Ovary (tissue), 9 donors: ENCODE data around the gene YWHAQ. TPM values are rescaled to one million over a fixed set of nuclear protein-coding genes. Genes with fewer than 3 reads are reported as not detected.
"Not testable (repeated sequence)": the region's sequence is repeated elsewhere in the genome, so short reads cannot be mapped to it uniquely, and the experiment has no call there.

Experiments used
- DNase-seq, 5 donors: peaks; one replicate each; pipeline ENCODE4 v3.0.0-alpha.2; 2019 to 2020
- H3K27ac ChIP-seq, 2 donors: fragments of 200-600 bp; one replicate each; pipeline versions ENCODE4 v1.5.1 to v1.8.0; 2019 to 2022
- H3K27me3 ChIP-seq: fragments of 200-600 bp; one replicate; pipeline ENCODE4 v1.8.0; 2022
- H3K36me3 ChIP-seq: fragments of 200-600 bp; sonication (generic); one replicate; pipeline ENCODE4 v1.5.1; 2019
- H3K4me1 ChIP-seq: one replicate; pipeline ENCODE4 v1.8.1; 2013; ENCODE audit warnings: mild to moderate bottlenecking, moderate library complexity; ENCODE audit not compliant: insufficient read depth
- H3K4me3 ChIP-seq: fragments of 200-600 bp; sonication (generic); one replicate; pipeline ENCODE4 v1.5.1; 2017
- H3K9me3 ChIP-seq, 2 donors: fragments of 200-600 bp in 1 of 2; sonication (generic) in 1 of 2; one replicate each; pipeline versions ENCODE4 v1.5.1 to v1.8.1; 2013 to 2019; ENCODE audit warnings: mild to moderate bottlenecking in 1 of 2, moderate library complexity in 1 of 2
- EP300 ChIP-seq: sonication (generic); formaldehyde crosslinking; IDR thresholded peaks from one replicate; pipeline ENCODE4 v1.6.1; 2017; ENCODE audit warnings: antibody characterized with exemption
- POLR2A ChIP-seq: fragments of 450-650 bp; IDR thresholded peaks from one replicate; pipeline ENCODE4 v1.6.1; 2017; ENCODE audit warnings: antibody characterized with exemption, mild to moderate bottlenecking, moderate library complexity
- WGBS, 3 donors: extraction: QIAGEN DNeasy Blood & Tissue Kit in 1 of 3; methylation state at CpG; one replicate each; pipeline versions ENCODE4 v1.1.5 to v1.1.7; 2013 to 2017; 5-methylcytosine and 5-hydroxymethylcytosine counted together
- intact Hi-C, 4 donors: fragments of 100-400 bp; cut with DNase I; formaldehyde crosslinking; loops; one replicate each; pipeline versions ENCODE4 v1.11.0 to v1.15.1; 2022 to 2023
- polyA plus RNA-seq, 2 donors: library from polyadenylated mRNA; stranded (reverse); fragments of 200-250 nt in 1 of 2; fragments of 350-450 nt in 1 of 2; fragmentation: Illumina TruSeq in 1 of 2; extraction: RNeasy Lipid Tissue Mini Kit (QIAGEN cat#74804) in 1 of 2; gene quantifications; one replicate each; pipeline ENCODE4 v1.2.3, GENCODE V29; 2013 to 2014
- total RNA-seq, 7 donors: library from RNA; depleted of rRNA in 2 of 7; stranded (reverse); fragments of >200 nt in 2 of 7; fragmentation: NEBNext Ultra II Directional in 3 of 7; extraction: Animal tissue kit (Norgen Biotek cat#: 25700) in 3 of 7; gene quantifications; one replicate each; pipeline versions ENCODE4 v1.1.0 to v1.2.4, GENCODE V29; 2016 to 2023
- TF ChIP-seq, protein P1 (sequence below), 3 donors: fragments of 450-650 bp in 2 of 3; fragments of 200-600 bp in 1 of 3; IDR thresholded peaks; one replicate each; pipeline versions ENCODE4 v1.5.1 to v1.8.0; 2016 to 2022; ENCODE audit warnings: antibody characterized with exemption in 3 of 3, mild to moderate bottlenecking in 1 of 3
- donor health status: DM: no; HTN: no; CAD: no; lungs with moderate emphysema.
- donor health status: DM: no; HTN: no; CAD: no.
- donor health status: Bipolar disorder and iron deficiency.
- donor health status: DM: yes; HTN: yes; CAD: no.
- donor health status: DM: no; HTN: no; CAD: no.
- donor health status: DM: yes; HTN: yes; CAD: no.

YWHAQ gene
- total and polyA plus RNA-seq, 9 donors: 156 to 386 (median 241) TPM

DNA sequence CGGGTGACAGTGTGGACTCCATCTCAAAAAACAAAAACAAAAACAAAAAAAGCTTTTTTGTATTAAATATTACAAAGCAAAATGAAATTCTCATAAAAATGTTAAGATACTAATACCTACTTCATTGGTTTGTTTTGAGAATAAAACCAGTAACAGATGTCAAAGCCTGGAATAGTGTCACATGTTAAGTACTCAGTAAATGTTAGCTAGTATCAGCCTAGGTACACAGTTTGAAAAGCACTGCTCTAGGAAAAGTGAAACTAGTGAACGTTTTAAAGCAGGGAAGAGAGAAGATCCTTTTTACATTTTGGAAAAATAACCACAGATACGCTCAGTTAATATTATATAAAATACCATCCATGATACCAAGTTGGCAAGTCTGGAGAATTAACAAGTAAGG lies 38.1 kb downstream of the YWHAQ start:
- Histone ChIP-seq H3K9me3 (no peaks in the 10 kb centered on the region), H3K27ac (no peak overlapping the region), H3K4me1 (peaks cover 8% of the 10 kb centered on the region), H3K36me3 (no peaks in the 10 kb centered on the region), H3K4me3 (no peak overlapping the region), H3K27me3 (no peaks in the 10 kb centered on the region)
- WGBS, 3 donors: 53 to 60% (median 58%) methylated on average over 3 of the region's 3 CpGs
- intact Hi-C loops: no loop called here
- DNase-seq: no peak
- no peak for TF ChIP-seq EP300

- intact Hi-C loops: no loop called here
- TF ChIP-seq POLR2A (no peak), EP300 (no peak)
- TF ChIP-seq, protein P1, sequence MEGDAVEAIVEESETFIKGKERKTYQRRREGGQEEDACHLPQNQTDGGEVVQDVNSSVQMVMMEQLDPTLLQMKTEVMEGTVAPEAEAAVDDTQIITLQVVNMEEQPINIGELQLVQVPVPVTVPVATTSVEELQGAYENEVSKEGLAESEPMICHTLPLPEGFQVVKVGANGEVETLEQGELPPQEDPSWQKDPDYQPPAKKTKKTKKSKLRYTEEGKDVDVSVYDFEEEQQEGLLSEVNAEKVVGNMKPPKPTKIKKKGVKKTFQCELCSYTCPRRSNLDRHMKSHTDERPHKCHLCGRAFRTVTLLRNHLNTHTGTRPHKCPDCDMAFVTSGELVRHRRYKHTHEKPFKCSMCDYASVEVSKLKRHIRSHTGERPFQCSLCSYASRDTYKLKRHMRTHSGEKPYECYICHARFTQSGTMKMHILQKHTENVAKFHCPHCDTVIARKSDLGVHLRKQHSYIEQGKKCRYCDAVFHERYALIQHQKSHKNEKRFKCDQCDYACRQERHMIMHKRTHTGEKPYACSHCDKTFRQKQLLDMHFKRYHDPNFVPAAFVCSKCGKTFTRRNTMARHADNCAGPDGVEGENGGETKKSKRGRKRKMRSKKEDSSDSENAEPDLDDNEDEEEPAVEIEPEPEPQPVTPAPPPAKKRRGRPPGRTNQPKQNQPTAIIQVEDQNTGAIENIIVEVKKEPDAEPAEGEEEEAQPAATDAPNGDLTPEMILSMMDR (IDR thresholded peaks at IDR 0.05): no peak
- no peaks in the 10 kb centered on the region for H3K9me3 ChIP-seq
- H3K4me1 ChIP-seq: peaks cover 8% of the 10 kb centered on the region
- 81 to 91% (median 81%) methylated on average over 3 of the region's 3 CpGs for WGBS, 3 donors
- H3K4me3 ChIP-seq: no peak overlapping the region
- no peaks in the 10 kb centered on the region for H3K27me3 ChIP-seq
- no peaks in the 10 kb centered on the region for H3K36me3 ChIP-seq
- no peak overlapping the region for H3K27ac ChIP-seq
- DNase-seq: no peak
Observed at GRCh38 chr2:9590641-9591040, 40.2 kb downstream of the YWHAQ start.

GRCh38 chr2:9586465-9586864 lies 44.3 kb downstream of the YWHAQ start:
- TF ChIP-seq EP300 (no peak), POLR2A (no peak)
- TF ChIP-seq, protein P1 (IDR thresholded peaks at IDR 0.05): no peak
- intact Hi-C loops: no loop called here
- Histone ChIP-seq H3K9me3 (no peaks in the 10 kb centered on the region), H3K4me1 (no peaks in the 10 kb centered on the region), H3K4me3 (no peak overlapping the region), H3K27me3 (no peaks in the 10 kb centered on the region), H3K27ac (no peak overlapping the region), H3K36me3 (no peaks in the 10 kb centered on the region)
- DNase-seq: no peak
- WGBS, 3 donors: 86 to 88% (median 88%) methylated on average over 3 of the region's 3 CpGs

DNA sequence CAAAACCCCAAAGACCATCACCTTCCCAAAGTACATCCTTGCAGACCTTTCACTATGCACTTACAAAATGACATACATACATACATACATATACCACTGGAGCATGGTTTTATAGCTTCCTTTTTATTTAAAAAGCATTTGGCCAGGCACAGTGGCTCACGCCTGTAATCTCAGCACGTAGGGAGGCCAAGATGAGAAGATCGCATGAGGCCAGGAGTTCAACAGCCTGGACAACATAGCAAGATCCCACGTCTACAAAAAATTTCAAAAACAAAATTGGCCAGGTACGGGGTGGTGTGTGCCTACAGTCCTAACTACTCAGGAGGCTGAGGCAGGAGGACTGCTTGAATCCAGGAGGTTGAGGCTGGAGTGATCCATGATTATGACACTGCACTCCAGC lies 45.3 kb downstream of the YWHAQ start:
- Histone ChIP-seq H3K4me1 (no peaks in the 10 kb centered on the region), H3K9me3 (no peaks in the 10 kb centered on the region), H3K36me3 (no peaks in the 10 kb centered on the region), H3K27me3 (no peaks in the 10 kb centered on the region), H3K27ac (no peak overlapping the region), H3K4me3 (no peak overlapping the region)
- intact Hi-C loops: no loop called here
- DNase-seq: no peak
- TF ChIP-seq, protein P1 (IDR thresholded peaks at IDR 0.05): no peak
- no peak for TF ChIP-seq EP300
- TF ChIP-seq POLR2A: no peak
- 96 to 98% (median 97%) methylated on average over 5 of the region's 5 CpGs for WGBS, 3 donors

DNA sequence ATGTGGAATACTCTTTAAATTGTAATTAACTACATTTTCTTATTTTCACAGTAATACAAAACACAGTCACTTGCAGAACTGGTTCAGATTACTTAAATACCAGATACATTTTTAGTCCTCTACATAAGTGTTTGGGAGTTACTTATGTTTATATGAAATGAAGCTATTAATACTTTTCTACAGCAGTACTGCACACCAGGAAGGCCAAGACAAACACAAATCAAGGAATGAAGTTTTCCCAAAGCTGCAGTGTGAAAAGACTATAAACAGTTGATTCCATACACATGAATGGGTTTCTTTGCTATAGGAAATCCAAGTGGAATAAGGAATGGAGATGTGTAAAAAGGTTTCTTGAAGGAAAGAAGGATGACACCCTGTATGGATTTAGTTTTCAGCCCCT lies 45.9 kb downstream of the YWHAQ start:
- H3K9me3 ChIP-seq, intact Hi-C loops, H3K27ac ChIP-seq, H3K4me3 ChIP-seq, H3K27me3 ChIP-seq, DNase-seq, H3K4me1 ChIP-seq, H3K36me3 ChIP-seq: not testable (repeated sequence)

- Histone ChIP-seq H3K4me3 (no peak overlapping the region), H3K27me3 (no peaks in the 10 kb centered on the region), H3K9me3 (no peaks in the 10 kb centered on the region), H3K4me1 (peaks cover 2% of the 10 kb centered on the region), H3K36me3 (no peaks in the 10 kb centered on the region), H3K27ac (no peak overlapping the region)
- no peak for DNase-seq
- intact Hi-C loops: no loop called here
- TF ChIP-seq, protein P1 (IDR thresholded peaks at IDR 0.05): no peak
- TF ChIP-seq EP300: no peak
- TF ChIP-seq POLR2A: no peak
- 89 to 92% (median 90%) methylated on average over 5 of the region's 5 CpGs for WGBS, 3 donors
Observed at GRCh38 chr2:9582624-9583023, 48.2 kb downstream of the YWHAQ start.
